ENCODE measurements around the gene SRGAP3.

SRGAP3 gene

GRCh38 chr3:9078561-9079240 is 170.7 kb downstream of the SRGAP3 start:
- DNase-seq: no peak

DNA sequence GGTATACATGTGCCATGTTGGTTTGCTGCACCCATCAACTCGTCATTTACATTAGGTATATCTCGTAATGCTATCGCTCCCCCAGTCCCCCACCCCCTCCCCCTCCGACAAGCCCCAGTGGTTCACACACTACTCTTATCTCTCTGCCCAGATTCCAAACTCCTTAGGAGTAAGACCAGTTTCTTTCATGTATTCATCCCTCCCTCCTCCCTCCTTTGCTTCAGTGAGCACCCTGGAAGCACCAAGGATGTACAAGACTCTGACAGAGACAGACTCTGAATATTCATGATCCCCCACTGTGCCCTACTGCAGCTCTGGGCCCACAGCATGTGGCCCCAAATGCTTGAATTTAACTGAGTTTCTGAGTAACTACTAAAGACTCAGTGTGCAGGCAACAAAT is 172.4 kb downstream of the SRGAP3 start:
- no peak for DNase-seq

- DNase-seq: no peak
Measured at GRCh38 chr3:9075762-9076161, 173.7 kb downstream of the SRGAP3 start.

DNA sequence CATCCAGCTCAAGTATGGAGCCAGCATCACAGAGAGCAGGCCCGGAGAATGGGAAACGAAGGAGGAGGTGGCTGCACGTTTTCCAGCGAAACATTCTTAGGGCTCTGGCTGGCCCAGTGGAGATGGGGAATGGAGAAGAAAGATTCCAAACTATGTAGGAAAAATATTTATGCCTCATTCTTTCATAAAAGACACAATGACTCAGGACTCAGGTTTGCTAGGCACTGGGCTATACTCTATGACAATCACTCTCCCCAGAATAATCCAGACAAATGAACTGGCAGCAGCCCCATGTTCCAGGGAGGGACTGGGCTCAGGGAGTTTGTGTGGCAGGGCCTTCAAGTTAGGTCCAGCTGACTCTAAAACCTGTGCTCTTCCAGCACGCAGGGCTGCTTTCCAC is 175.4 kb downstream of the SRGAP3 start:
- no peak for DNase-seq

DNA sequence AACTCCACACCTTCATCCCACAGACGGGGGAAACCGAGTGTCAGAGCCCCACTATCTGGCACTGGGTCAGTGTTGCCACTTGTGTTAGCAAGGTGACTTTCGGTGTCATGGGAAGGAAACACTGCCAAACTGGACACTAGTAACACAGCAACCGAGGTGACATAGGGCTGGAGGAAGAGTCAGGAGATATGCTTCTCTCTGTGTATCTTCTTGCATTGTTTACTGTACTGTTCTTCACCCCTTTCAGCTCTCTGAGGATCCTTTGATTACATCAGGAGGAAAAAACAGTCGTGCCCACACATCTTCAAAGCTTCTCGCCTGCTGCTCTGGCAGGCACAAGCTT is 176.8 kb downstream of the SRGAP3 start:
- DNase-seq: no peak

DNA sequence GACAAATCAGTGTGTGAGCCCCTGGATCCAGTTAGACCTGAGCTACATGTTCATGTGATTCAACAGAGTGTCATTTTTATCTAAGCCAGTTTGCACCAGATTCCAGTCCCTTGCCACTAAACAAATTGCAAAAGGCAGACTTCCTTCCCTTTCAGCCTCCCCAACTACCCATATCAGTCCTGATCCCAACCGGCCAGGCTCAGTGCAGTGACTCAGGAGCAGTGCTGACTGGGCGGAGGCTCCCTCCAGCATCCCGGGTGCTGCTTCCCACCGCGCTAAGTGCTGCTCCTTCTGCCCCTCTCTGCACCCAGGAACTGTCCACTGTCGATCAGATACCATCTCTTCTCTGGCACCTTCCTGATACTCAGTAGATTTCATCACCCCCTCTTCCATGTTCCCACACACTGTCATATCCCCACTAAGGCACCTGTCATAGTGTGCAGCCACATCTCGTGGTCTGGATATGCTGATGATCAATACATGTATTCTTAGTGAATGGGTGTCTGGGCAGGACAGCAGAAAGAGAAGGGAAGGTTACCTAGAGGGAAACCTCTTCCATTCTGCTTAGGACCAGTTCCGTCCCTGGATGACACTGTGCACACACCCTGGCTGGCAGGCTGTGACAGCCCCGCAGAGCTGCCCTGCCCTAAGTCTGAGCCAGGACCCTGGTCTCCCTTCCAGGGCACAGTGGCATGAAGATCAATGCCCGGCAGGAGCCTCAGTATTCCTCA is 177.3 kb downstream of the SRGAP3 start:
- no peak for DNase-seq

DNA sequence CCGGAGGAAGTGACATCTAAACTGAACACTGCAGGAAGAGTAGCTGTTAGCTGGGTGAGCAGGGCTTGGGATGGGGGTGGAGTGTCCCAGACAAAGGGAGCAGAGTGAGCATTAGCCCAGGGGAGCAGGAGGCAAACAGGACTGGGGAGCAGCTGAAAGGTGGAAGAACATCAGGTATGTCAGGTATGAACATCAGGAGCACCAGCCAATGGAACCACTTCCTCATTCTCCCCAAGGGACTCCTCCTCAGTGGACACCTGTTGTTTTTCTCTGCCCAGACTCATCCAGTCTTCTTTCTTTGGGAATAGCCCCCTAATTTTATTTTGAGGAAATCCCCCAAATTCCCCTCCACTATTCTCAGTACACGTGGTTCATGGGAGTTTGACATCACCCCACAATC is 178.5 kb downstream of the SRGAP3 start:
- DNase-seq: no peak

GRCh38 chr3:9069971-9070370 is 179.5 kb downstream of the SRGAP3 start:
- DNase-seq: no peak

- no peak for DNase-seq
Measured at GRCh38 chr3:9068051-9068450, 181.4 kb downstream of the SRGAP3 start.

DNA sequence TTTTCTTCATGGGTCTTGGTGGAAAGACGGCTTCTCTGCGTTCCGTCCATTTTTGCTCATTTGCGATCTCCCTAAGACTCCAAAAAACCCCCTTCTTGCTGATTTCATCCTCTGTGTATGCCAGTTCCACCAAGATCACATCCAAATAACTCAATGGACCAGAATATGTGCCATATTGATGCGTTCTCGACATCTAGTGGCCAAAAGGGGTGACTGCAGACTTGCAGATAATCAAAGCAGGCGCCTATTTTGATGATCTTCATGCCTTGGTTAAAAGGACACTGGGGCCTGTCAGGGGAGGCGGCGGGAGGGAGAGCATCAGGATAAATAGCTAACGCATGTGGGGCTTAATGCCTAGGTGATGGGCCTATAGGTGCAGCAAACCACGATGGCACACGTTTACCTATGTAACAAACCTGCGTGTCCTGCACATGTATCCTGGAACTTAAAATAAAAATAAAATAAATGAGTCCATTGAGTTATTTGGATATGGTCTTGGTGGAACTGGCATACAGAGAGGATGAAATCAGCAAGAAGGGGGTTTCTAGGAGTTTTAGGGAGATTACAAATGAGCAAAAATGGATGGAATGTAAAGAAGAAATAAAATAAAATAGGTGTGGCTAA is 182.0 kb downstream of the SRGAP3 start:
- DNase-seq: peak; percentile 7

- DNase-seq: no peak
Measured at GRCh38 chr3:9066775-9067174, 182.7 kb downstream of the SRGAP3 start.

- no peak for DNase-seq
Measured at GRCh38 chr3:9066141-9066540, 183.3 kb downstream of the SRGAP3 start.

- no peak for DNase-seq
Measured at GRCh38 chr3:9064850-9065249, 184.6 kb downstream of the SRGAP3 start.

- DNase-seq: no peak
Measured at GRCh38 chr3:9064251-9064650, 185.2 kb downstream of the SRGAP3 start.

DNA sequence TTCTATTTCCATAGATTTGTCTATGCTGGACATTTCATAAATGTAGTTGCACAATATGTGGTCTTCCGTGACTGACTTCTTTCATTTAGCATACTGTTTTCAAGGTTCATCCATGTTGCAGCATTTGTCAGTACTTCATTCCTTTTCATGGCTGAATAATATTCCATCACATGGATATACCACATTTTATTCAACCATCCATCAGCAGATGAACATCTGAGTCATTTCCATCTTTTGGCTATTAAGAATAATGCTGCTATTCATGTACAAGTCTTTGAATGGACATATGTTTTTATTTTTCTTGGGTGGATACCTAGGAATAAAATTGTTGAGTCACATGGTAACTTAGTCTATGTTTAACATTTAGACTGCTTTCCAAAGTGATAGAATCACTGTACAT is 186.9 kb downstream of the SRGAP3 start:
- DNase-seq: no peak

GRCh38 chr3:9061634-9062033 is 187.8 kb downstream of the SRGAP3 start:
- DNase-seq: no peak

DNA sequence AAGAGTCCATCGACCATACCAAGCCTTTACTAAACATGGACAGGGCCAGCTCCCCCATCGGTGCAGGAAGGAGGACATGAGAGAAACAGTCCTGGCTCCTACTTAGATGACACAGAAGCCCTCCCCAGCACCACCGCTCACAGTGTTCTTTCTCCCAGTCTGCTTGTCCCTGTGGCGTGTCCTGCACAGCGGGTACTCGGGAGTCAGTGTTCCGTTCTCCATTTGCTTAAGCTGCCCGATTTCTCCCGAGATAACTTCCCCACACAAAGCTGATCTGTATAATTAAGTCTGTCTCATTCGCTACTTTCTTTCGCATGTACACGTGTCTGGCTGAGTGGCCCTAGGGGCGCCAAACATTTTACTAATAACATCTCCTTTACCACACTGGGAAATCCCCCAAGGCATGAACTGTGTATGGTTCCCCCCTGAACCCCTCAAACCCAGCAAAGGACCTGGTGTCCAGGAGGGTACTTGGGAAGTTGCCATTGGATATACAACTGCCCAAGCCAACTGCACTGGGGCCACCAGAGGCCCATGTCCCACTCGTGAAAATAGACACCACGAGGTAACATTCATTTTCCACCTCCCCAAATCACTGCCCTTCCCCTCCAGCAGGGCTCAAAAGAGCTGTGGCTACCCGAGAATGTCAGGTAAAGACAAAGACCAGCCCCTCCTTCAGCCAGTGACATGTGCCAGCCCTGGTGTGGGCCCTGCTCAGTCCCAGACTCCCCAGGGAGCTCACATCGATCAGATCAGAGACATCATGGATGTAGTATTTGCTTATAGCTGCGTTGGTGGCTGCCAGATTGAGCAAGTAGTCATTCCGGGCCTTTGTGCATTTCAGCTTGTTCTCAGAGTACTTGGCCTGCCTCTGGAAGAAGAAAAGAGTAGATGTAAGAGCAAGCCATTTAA is 189.7 kb downstream of the SRGAP3 start:
- no peak for DNase-seq

GRCh38 chr3:9056581-9056980 is 192.9 kb downstream of the SRGAP3 start:
- DNase-seq: no peak

- no peak for DNase-seq
Measured at GRCh38 chr3:9047452-9048346, 201.7 kb downstream of the SRGAP3 start.

- DNase-seq: no peak
Measured at GRCh38 chr3:9045371-9045770, 204.1 kb downstream of the SRGAP3 start.

DNA sequence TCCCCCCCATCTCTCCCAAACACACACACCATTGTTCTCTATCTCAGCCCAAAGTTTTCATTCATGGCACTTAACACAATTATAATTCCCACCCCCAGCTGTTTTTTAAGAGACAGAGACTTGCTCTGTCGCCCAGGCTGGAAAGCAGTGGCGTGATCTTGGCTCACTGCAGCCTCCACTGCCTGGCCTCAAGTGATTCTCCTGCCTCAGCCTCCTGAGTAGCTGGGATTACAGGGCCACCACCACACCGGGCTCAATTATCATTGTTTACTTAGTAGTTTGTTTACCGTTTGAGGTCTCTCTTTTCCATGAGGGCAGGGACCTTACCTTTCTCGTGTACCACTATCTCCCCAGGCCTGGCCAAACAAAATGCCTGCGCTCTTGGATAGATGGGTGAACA is 206.4 kb downstream of the SRGAP3 start:
- DNase-seq: no peak

GRCh38 chr3:9041626-9042025 is 207.8 kb downstream of the SRGAP3 start:
- DNase-seq: no peak

Measured in CD4-positive, alpha-beta T cell treated with Interleukin-17A for 4 hours (primary cell).